ENCODE results near the gene FAM81B.

FAM81B gene

DNA sequence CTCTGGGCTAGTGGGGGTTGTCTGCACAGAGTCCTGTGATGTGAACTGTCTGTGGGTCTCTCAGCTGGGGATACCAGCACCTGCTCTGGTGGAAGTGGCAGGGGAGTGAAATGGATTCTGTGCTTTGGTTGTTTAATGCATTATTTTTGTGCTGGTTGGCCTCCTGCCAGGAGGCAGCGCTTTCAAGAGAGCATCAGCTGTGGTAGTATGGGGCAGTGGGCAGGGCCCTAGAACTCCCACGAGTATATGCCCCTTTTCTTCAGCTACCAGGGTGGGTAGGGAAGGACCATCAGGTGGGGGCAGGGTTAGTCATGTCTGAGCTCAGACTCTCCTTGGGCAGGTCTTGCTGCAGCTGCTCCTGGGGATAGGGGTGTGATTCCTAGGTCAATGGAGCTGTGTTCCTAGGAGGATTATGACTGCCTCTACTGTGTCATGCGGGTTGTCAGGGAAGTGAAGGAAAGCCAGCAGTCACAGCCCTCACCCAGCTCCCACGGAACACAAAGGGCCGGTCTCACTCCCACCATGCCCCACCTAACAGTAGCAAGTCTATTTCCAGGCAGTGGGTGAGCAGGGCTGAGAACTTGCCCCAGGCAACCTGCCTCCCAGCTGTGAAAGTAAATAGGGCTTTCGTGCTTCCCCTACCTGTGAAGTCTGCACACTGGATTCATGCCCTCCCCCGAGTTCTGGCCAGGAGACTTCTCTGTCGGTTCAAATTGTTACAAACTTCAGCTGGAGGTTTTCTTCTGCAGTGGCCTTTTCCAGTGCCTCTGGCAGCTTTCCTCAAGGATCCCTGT is 25.7 kb upstream of the FAM81B start:
- H3K4me3 ChIP-seq (ENCODE audit: low read depth, low read length): no peak overlapping the region
- TF ChIP-seq, protein P1, sequence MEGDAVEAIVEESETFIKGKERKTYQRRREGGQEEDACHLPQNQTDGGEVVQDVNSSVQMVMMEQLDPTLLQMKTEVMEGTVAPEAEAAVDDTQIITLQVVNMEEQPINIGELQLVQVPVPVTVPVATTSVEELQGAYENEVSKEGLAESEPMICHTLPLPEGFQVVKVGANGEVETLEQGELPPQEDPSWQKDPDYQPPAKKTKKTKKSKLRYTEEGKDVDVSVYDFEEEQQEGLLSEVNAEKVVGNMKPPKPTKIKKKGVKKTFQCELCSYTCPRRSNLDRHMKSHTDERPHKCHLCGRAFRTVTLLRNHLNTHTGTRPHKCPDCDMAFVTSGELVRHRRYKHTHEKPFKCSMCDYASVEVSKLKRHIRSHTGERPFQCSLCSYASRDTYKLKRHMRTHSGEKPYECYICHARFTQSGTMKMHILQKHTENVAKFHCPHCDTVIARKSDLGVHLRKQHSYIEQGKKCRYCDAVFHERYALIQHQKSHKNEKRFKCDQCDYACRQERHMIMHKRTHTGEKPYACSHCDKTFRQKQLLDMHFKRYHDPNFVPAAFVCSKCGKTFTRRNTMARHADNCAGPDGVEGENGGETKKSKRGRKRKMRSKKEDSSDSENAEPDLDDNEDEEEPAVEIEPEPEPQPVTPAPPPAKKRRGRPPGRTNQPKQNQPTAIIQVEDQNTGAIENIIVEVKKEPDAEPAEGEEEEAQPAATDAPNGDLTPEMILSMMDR (IDR thresholded peaks at IDR 0.05; ENCODE audit: insufficient read depth, low read length, missing control alignments): no peak
- ChIA-PET CTCF (no interaction called here), POLR2A (no interaction called here)
- no peak for DNase-seq (ENCODE audit: low read depth, low spot score)

DNA sequence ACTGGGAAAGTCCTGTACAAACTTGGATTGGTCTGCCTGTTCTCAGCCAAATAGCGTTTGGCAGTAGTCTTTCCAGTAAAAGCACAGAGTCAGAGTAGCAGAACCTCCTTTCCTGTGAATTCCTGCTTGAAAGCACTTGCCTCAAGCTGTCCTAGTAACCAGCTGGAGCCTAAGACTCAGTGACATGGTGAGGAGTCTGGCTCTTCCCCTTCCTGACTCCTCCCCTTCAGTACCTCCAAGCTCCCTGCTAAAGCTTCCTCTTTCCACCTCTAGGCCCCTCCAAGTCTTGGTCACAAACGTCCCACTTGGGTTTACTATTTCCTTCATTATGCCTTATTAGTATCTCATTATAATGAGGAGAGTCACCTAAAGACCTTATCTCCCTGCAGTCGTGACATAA is 21.4 kb upstream of the FAM81B start:
- H3K4me3 ChIP-seq (ENCODE audit: low read depth, low read length): no peak overlapping the region
- POLR2A ChIA-PET: no interaction called here
- no peak for DNase-seq (ENCODE audit: low read depth, low spot score)
- TF ChIP-seq, protein P1 (IDR thresholded peaks at IDR 0.05; ENCODE audit: insufficient read depth, low read length, missing control alignments): no peak
- CTCF ChIA-PET: no interaction called here

DNA sequence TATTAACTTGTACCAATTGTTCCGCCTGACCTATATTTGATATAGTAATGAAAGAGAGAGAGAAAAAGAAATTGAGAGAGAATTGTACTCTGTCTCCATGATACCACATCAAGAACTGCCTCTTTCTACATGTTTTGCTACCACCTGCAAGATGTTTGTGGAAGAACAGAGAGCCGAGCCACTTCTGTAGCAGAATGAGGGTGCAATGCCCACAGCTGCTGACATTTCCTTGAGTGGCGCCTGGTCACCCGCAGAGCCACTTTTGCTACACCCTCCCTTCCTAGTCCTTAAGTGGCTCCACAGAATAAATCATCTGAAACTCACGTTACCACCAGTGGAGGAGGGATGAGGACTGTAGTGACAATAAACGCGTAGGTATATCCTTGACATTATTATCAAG is 17.1 kb upstream of the FAM81B start:
- POLR2A ChIA-PET: no interaction called here
- H3K4me3 ChIP-seq (ENCODE audit: low read depth, low read length): no peak overlapping the region
- CTCF ChIA-PET: no interaction called here
- TF ChIP-seq, protein P1 (IDR thresholded peaks at IDR 0.05; ENCODE audit: insufficient read depth, low read length, missing control alignments): no peak
- DNase-seq (ENCODE audit: low read depth, low spot score): no peak

DNA sequence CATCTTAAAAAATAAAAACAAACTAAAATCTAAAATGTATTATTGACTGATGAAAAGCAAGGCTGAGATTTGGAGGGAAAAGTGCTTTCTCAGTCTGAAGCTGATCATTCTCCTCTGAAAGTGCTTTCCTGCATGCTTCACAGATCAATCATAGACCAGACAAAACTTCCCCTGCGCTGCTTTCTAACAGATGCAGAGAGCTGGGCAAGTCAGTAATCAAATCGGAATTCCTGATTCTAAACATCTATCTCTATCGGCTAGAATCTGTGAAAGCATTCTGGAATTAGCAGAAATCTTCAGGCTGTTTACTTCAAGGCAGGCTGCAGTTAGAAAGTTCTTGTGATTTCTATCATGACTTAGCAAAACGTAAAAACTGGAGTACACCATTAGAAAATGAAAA is 15.6 kb upstream of the FAM81B start:
- POLR2A ChIA-PET: no interaction called here
- CTCF ChIA-PET: no interaction called here
- H3K4me3 ChIP-seq (ENCODE audit: low read depth, low read length): no peak overlapping the region
- TF ChIP-seq, protein P1 (IDR thresholded peaks at IDR 0.05; ENCODE audit: insufficient read depth, low read length, missing control alignments): no peak
- DNase-seq (ENCODE audit: low read depth, low spot score): no peak

DNA sequence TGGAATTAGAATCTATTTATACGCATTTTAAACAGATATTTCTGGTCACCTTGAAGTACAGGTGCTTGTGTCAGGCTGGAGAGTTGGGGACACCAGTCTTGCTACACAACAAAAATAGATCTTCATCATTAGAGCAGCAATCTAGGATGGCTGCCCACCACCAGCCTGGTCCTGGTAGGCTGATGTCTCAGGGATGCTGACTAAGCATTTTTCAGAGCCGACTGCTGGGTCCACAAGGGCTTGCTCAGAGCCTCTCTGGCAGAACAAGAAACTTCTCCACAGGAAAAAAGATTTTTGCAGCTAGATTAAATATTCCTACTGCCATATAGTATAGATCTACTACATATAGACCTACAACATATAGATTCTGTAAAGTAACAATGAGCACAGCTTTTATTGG is 12.0 kb upstream of the FAM81B start:
- no peak overlapping the region for H3K4me3 ChIP-seq (ENCODE audit: low read depth, low read length)
- DNase-seq (ENCODE audit: low read depth, low spot score): no peak
- TF ChIP-seq, protein P1 (IDR thresholded peaks at IDR 0.05; ENCODE audit: insufficient read depth, low read length, missing control alignments): no peak
- ChIA-PET POLR2A (no interaction called here), CTCF (no interaction called here)

DNA sequence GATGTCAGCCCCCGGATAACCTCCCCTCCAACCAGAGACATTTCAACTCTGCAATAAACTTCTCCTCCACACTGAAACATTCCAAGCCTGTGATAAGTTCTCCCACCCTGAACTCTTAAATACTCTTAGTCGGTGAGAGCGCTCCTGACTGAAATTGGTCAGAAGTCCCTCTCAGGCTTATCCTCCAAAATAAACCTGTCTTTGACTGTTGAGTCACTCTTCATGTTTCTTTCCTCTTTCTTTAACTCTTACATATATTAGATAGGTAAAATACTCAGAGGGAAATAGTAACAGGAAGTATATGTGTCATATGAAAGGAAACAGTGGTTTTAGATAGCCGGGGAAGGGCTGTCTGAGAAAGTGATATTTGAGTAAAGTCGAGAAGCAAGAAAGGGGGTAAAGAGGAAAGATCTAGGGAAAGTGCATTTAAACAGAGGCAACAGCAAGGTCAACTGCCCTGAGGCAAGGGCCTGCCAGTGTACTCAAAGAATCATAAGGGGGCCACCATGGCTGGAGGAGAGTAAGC is 11.0 kb upstream of the FAM81B start:
- DNase-seq (ENCODE audit: low read depth, low spot score): no peak
- TF ChIP-seq, protein P1 (IDR thresholded peaks at IDR 0.05; ENCODE audit: insufficient read depth, low read length, missing control alignments): no peak
- POLR2A ChIA-PET: no interaction called here
- no peak overlapping the region for H3K4me3 ChIP-seq (ENCODE audit: low read depth, low read length)
- CTCF ChIA-PET: no interaction called here

Data from AG04449 (cell line).